GM10266 (cell line): ENCODE results near the gene PPP3CB.
A peak's percentile ranks its signal among the peaks of the same experiment; 100 is the strongest.

ENCODE experiments used
- DNase-seq: peaks from one replicate; pipeline ENCODE4 v3.0.0; 2012; ENCODE audit errors: extremely low spot score
- CTCF ChIP-seq: IDR thresholded peaks from 2 replicates; pipeline ENCODE4 v1.5.1; 2012; ENCODE audit warnings: mild to moderate bottlenecking, low read depth; ENCODE audit not compliant: control insufficient read depth, insufficient read depth; ENCODE audit errors: missing control alignments

The PPP3CB gene

GRCh38 chr10:73485320-73485719, 10.5 kb downstream of the PPP3CB start:
- no peak for DNase-seq
- no peak for TF ChIP-seq CTCF

- TF ChIP-seq CTCF = no peak
- DNase-seq = no peak
Observed at GRCh38 chr10:73480158-73480557, 15.7 kb downstream of the PPP3CB start.

- DNase-seq = no peak
- TF ChIP-seq CTCF = no peak
Observed at GRCh38 chr10:73478636-73479035, 17.2 kb downstream of the PPP3CB start.

GRCh38 chr10:73471226-73471625, 24.6 kb downstream of the PPP3CB start:
- no peak for TF ChIP-seq CTCF
- no peak for DNase-seq

- DNase-seq = no peak
- TF ChIP-seq CTCF = no peak
Observed at GRCh38 chr10:73469579-73469978, 26.2 kb downstream of the PPP3CB start.

- DNase-seq = peak; percentile 41
- TF ChIP-seq CTCF = no peak
Observed at GRCh38 chr10:73467206-73467605, 28.6 kb downstream of the PPP3CB start.

GRCh38 chr10:73465978-73466726, 29.7 kb downstream of the PPP3CB start:
- TF ChIP-seq CTCF = no peak
- no peak for DNase-seq
